Stimulated activated CD4-positive, alpha-beta T cell treated with anti-CD3 and anti-CD28 coated beads, Interleukin-15, amount 100 ng/mL, for 48 hours (primary cell): ENCODE results near the gene RTP2.
A peak's percentile ranks its signal among the peaks of the same experiment; 100 is the strongest.
"Not testable (repeated sequence)": the region's sequence is repeated elsewhere in the genome, so short reads cannot be mapped to it uniquely, and the experiment has no call there.

Experiments
- DNase-seq, 2 donors: peaks; one replicate each; pipeline ENCODE4 v3.0.0-alpha.2; 2020; ENCODE audit warnings: low read depth in 2 of 2

The RTP2 gene

DNA sequence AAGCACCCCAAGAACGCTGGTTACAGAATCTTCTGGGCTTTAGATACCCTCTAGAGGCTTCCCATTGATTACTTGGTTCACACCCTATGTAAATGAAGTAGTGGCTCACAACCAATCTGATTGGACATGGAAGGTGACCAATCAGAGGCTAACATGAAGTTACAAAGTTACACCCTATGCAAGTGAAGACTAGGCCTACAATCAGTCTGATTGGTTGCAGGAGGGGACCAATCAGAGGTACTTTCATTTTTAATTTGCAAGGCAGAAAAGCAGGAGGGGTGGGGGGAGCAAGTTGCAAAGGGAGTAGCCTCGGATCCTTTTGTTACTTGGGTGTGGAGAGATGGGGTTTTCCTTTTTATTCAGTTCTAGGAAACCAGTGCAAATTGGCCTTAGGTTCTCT is 11.1 kb upstream of the RTP2 start:
- no peak for DNase-seq

DNA sequence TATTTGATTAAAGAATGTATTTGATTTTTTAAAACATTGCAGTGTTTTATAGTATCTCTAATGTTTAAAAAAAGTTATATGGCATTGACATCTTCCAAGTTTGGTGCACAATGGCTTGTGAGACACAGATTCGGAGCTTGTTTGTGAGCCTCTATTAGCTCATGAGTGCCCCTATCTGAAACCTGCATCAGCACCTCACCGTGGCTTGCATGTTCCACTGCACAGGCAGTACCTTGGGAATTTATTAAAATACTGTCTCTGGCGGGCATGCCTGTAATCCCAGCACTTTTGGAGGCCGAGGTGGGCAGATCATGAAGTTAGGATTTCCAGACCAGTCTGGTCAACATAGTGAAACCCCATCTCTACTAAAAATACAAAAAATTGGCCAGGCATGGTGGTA is 6.8 kb upstream of the RTP2 start:
- no peak for DNase-seq

DNA sequence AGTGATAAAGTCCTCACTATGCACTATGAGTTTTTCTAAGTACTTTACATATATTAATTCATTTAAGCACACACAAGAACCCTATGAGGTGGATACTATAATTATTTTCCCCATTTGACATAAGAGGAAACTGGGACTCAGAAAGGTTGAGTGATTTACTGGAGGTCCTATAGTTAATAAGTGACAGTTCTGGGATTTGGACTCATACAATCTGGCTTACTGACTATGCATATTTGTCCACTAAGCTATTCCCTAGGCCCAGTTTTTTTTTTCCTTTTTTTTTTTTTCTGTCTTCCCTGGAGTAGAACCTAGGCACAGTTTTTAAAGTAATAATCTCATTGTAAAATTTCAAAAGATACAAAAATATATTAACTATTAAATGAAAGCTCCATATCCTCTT is 6.3 kb upstream of the RTP2 start:
- DNase-seq, result no peak

DNA sequence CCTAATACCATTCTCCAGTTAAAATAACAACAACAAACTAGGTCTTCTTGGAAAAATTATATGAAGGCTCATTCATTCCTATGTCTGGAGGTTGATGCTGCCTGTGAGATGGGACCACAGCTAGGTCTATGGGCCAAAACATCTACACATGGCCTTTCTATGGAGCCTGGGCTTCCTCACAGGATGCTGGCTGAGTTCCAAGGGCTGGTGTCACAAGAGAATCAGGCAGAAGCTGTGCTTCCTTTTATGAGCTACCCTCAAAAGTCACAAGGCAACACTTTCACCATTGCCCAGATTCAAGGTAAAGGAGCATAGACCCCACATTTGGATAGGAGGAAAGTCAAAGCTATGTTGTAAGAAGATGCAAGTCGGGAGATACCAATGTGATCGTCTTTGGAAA is 4.6 kb upstream of the RTP2 start:
- DNase-seq, result no peak

DNA sequence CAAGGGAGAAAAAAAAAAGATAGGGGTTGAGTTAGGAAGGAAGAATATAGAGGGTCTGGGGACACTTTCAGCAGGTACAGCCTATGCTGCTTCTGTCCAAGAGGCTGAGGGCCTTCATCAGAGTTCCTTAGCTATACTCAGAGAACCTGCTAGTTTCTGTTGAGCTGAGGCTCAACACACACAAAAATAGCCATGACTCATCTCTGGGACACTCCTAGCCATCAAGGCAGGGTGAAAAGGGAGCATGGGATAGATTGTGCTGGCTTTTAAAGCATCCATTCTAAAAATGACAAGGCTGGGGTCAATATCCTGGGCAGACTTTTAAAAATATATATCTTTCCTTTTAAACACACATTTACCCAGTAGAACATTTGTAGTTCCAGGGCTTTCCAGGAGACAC is 2.8 kb upstream of the RTP2 start:
- DNase-seq, result no peak

DNA sequence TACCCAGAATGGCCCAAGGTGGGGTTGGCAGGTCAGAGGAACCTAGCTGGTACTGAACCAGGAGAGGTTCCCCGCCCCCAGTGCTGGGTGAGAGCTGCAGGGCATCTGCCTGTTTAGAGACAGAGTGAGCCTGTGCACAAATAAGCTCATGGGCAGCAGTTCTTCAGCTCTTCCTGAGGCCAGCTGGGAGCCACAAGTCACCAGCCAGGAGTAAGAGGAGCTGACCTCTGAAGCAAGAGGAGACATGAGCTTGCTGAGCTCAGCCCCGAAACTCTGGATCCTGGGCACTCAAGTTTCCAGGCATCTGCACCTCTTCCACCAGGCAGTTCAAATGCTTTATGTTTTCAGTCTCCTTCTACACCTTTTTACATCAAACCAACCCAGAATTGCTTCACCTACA is 2.1 kb downstream of the RTP2 start:
- DNase-seq, result no peak

DNA sequence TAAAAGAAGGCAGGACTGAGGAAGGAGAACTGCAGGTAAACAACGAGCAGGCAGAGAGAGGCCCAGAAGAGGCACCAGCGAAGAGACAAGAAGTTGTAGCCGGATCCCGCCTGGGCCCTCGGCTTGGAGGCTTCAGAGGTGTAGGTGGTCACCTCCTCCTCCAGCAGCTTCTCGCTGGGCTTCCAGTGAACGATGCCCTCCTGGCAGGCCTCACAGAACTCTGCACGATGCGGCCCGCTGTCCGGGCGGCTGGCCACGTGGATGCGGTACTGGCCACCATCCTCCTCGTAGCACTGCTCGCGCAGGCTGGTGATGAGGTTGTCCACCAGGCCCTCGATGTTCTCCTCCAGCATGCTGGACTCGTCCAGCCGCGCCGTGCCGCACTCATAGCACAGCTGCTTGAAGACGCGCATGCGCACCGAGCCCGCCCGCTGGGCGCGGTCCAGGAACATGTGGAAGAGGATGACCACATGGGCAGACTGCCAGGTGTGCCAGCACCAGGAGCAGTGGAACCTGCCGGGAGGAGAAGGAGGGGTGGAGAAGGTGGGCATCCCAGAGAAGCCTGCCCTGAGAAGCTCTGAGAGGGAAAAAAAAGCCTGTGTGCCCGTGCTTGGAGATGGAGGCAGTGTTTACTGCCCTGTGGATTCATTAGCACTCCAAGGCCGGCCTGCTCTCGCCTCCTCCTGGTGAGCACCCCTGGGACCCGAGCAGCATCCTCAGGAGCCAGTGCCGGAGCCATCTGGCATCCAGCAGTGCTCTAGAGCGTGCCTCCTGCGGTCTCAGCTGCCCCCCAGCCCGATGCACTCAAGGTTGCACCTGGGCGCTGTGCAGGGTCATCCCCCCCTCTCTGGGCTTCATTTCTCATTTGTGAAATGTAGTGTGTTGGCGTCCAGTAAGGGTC is 3.6 kb downstream of the RTP2 start:
- no peak for DNase-seq

DNA sequence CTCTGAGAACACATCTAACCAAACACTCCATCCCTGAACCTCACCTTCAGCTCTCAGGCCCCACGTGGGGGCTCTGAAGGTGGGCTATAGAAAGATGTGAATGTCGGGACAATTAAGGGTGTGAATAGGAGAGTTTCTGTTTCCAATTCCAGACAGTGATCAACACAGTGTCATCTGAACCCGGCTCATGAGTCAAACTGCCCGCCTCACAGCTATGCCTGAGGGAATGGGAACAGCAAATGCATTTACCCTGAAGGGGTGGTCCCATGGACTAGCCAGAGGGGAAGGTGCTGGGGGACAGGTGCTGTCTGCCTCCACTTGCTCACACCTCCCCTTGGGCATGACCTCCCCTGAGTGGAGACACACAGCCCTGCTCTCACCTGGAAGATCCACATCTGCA is 6.3 kb downstream of the RTP2 start:
- DNase-seq, result no peak

DNA sequence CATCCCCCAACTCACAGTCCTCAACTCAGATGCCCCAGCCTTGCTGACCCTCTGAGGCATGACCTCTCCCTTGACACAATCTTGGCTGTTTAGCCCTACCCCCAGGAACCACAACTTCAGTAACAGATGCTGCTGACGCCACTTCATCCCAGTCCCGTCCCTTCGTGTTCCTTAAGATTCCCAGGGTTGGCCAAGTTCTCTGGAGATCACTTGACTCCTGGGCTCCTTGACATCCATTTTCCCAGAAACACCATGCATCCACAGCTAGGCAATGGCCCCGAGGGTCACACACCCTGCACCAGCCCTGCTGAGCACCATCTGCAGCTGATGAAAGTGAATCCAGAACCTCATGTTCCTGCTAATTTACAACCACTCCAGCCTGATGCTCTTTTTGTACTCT is 6.9 kb downstream of the RTP2 start:
- no peak for DNase-seq

DNA sequence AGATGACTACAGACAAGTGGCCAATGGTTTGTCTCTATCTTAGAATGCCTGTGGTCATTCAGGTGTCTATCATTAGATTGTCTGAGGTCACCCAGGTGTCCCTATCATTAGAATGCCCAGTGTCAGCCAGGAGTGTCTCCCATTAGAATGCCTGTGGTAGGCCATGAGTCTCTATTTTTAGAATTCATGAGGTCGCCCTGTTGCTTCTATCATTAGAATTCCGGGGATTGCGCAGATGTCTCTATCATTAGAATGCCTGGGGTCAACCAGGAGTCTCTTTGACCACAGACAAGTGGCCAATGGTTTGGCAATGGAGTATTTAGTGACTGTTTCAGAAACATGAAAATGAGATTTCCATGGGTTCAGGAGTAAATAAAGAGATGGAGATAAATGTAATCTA is 7.6 kb downstream of the RTP2 start:
- DNase-seq, result no peak

DNA sequence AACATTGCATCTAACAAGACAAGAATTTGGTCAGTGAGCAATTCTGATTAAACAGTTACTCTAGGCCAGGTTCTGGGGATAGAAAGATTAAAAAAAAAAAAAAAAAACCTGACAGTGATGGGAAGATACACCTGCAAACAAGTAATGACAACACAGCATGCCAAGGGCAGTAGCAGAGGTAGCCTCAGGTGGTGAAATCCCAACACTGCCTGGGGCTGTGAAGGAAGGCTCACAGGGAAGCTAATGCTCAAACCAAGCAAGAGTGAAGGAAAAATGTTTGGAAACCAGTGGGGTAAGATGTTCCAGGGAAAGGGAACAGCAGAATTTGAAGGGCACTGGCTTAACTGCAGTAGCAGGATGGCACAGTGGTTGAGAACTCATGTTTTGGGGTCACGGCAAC is 8.9 kb downstream of the RTP2 start:
- no peak for DNase-seq

DNA sequence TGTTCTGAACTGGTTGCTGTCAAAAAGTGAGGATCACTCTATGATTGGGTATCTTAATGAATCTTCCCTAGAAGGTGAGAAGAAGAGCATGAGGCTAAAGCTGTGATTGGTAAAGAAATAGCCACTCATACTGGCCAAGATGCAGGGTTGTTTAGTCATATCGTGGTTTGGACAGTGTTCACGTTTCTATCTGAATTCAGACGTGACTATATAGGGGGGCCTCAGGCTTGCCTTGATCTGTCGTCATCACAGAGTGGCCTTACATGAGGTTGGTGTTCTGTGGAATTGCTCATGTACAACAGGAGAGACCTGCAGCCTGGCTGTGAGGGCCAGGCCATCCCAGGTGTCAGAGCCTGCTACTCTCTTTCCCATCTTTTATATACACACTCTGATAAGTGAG is 12.4 kb downstream of the RTP2 start:
- no peak for DNase-seq

DNA sequence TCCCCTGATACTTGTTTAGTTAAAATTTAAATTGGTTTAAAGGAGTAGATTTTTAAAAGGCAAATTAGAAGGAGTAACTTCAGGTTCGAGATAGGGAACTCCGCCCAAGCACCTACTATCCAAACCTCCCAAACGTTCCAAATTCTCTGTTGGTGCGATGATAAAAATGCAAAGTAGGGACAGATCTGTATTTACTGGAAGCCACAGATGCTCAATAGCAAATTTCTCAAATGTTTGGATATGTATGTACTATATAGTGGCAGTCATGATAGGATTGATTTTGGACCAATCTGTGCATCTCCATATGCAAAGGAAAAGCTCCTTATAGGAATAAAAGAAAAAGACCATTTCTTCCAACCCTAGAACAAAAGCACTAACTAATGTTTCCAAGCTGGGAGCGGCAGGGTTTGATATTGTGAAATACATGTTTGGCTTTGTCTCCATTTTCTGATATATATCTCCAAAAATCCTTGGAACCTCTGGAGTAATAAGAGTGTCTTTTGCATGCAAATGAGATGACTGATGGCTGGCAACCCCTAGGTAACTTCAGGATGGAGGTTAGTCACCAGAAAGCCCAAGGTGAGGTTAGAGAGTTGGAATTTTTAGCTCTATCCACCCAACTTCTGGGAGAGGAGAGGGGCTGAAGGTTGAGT is 15.6 kb downstream of the RTP2 start:
- DNase-seq, result no peak

DNA sequence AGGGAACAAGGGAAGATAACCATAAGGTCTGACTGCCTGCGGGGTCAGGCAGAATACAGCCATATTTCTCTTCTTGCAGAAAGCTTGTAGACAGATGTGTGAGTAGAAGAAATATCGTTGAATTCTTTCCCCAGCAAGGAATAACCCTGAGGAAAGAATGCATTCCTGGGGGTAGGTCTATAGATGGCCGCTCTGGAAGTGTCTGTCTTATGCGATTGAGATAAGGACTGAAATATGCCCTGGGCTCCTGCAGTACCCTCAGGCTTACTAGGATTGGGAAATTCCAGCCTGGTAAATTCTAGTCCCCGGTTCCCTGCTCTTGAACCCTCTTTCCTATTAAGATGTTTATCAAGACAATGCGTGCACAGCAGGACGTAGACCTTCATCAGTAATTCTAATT is 16.4 kb downstream of the RTP2 start:
- no peak for DNase-seq

DNA sequence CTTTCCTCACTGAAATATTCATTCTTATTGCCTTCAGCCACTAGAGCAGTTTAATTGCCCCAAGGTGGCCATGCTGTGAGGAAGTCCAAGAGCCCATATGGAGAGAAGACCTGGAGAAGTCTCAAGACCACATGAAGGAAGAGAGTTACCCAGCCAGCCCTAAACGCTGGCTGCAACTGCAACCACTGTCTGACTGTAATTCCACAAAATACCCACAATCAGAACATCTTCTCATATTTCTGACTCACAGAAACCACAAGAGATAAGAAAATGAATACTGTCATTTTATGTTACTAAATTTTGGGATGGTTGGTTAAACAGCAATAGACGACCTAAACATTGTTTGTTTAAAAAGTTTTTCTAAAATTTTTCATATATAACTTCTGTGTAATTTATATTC is 17.5 kb downstream of the RTP2 start:
- DNase-seq, result no peak

DNA sequence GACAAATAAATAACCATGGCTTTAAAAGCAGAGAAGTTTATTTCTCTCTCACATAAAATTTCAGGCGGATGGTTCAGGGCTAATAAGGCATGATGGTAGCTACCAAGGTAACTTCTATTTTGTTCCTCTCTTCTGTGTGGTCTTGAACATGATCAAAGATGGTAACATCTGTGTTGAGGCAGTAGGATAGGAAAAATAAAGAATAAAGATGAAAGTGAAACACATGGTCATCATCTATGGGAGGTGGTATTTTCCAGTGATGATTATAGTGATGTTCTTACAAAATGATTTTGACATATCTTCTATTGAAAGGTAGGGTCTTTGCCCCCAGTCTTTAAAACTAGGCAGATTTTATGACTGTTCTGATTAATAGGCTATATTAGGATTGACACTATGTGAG is 17.9 kb downstream of the RTP2 start:
- no peak for DNase-seq

DNA sequence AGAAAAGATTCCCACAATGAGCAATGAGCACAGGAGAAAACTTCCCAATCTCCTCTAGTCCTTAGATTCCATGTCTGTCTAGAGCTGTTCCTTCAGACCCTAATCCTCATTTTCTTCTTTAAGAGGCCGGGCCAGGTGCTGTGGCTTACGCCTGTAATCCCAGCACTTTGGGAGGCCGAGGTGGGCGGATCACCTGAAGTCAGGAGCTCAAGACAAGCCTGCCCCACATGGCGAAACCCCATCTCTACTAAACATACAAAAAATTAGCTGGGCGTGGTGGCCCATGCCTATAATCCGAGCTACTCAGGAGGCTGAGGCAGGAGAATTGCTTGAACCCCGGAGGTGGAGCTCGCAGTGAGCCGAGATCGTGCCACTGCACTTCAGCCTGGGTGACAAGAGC is 20.6 kb downstream of the RTP2 start:
- not testable (repeated sequence) for DNase-seq

DNA sequence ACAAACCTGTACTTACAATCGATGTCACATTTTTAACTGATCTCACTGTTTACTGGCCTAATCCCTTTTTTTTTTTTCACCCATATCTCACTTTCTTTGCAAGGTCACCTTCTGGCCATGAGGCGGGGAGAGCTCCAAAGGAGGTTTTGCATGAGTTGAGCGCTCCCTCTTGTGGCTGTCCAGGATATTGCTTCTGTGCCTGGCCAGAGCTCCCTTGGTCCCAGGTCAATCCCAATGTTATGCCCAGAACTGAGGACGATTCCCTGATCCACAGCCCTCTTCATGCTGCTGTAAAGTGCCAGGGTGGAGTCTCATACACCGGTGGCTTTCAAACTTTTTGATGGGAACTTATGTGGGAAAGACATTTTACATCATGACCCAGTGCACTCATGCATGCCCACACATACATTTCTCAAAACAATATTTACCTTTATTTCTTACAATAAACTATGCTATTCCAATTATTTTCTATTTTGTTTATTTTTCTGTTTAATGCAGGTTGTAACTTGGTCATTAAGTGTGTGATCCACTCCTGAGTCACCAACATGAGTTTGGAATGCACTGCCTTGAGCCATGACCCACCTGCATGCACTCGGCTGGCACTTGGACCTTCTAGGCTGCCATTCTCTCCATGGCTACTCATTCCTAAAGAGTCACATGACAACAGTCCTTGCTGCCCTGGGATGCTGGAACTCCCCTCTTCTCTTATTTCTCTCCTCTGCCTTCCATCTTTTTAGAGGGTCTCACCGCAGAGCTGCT is 22.5 kb downstream of the RTP2 start:
- peak; percentile 42 to 53 for DNase-seq

DNA sequence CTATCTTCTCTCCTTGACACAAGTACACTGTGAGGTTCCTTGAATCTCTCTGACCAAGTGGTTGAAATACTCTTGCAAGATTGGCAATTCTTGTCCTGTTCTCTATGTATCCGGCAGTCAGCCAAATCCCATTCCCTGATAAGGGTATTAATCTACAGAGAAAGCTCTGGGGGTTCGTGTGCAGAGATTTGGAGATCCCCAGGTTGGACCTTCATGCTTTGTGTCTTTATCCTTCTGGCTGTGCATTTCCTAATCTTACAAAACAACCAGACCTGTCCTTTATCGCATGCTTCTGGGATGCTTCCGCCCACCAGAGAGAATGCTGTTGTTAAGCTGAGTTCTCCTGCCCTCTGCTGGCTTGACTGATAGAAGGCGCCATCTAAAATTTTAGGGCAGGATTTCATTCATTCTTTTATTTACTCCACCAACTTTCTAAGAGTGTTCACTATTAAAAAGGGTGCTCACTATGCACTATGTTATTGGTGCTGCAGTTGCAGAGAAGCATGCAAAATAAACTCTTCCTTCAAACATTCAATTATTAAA is 23.6 kb downstream of the RTP2 start:
- DNase-seq, result peak in 1 of 2 donors; percentile 4

DNA sequence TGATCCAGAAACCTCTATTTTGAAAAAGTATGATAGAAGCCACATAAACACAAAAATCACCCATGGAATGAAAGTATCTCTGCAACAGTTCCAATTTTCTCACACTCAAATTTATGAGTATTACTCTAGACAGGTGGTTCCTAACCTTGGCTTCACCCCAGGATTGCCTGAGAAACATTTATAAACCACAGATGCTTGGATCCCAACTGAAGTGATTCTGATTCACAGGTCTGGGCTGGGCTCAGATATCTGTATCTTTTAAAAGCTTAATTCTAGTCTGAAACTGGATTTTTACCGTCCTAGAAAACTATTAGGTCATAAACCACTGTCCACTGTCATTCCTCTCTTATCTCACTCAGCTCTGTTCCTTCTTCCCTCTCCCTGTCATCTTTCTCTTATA is 24.8 kb downstream of the RTP2 start:
- no peak for DNase-seq

DNA sequence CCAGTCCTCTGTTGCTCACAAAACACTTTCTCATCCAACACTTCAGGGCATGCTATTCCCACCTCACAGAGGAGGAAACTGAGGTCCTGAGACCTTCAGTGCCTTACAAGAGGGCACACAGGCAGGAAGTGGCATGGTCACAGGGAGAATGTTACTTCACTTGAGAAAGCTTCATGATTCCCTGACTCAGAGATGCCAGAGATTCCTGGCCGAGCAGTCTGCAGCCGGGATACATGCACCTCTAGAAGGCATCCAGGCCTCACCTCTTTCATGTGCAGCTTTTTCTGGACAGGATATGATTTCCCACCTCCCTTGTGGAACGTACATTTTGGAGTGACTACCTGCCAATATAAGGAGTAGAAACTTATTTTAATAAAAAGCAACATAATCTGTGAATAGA is 29.3 kb downstream of the RTP2 start:
- no peak for DNase-seq

DNA sequence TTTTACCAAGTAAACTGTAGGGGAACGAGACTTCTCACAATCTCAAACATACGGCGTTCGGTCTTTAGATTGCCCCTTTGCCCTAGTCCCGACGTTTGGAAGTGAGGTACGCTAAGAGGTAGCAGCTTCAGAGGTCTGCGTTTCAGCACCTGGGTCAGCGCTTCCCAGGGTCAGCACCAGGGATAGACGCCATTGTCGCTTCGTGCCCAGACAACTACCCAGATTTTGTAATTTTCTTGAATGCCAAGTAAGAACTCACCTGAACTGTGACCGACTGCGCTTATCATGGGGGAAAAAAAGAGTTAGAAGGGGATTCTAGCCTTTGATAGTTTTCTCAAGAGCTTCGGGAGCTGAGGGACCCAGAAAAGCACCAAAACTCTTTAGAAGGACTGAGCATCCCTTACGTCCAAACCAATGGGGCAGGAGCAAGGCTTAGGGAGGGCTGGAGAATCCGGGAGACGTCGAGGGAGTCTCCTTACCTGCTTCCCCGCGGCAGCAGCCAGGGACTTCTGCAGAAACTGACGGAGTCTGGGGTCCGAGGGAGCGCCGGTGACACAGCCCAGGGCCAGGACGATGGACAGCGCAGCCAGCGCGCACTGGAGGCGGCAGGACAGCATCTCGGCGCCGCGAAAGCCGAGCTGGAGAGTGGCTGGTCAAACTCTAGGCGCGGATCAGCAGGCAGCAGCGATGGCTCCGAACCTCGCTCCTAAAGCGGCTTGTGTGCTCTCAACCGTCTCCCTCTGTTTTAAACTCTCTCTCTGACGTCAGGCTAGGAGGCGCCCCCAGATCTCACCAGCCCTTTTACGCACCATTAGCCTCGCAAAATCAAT is 32.5 kb downstream of the RTP2 start, which contains the start of gene SST:
TSS of gene SST (minus strand) at position 720 of the 830 bp plus-strand sequence. CDS start at position 617, 103 bp downstream.
- DNase-seq, result no peak
